Body of pancreas (tissue), 4 donors: ENCODE measurements around the gene LAIR1.

Experiments used
- CTCF ChIP-seq, 7 experiments: fragments of 450-650 bp in 4 of 7; fragments of 200-600 bp in 3 of 7; sonication (generic) in 3 of 7; IDR thresholded peaks; one replicate each; pipeline ENCODE4 v1.5.1; 2016 to 2019; ENCODE audit warnings: antibody characterized with exemption in 7 of 7
- POLR2A ChIP-seq, 3 donors: fragments of 450-650 bp; IDR thresholded peaks; one replicate each; pipeline ENCODE4 v1.6.1; 2016; ENCODE audit warnings: antibody characterized with exemption in 3 of 3, mild to moderate bottlenecking in 2 of 3

DNA sequence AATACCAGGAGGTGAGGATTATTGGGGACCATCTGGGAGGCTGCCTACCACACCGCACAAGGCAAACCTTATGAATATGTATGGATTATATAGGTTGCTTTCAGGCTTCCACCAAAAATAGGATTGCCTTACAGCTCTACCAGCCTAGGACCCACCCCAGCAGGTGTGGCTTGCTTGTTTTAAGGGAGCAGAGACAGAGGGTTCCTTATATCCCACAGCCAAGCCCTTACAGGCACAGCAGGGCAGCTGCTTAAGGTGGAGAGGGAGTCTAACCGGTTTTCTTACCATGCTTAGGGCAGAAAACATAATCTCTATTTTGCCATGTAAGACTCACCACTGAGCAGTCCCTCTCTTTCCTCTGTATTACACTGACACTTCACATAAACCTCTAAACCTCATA lies 34.5 kb upstream of the LAIR1 start:
- no peak for TF ChIP-seq CTCF (IDR thresholded peaks at IDR 0.05)
- no peak for TF ChIP-seq POLR2A (IDR thresholded peaks at IDR 0.05)
